ENCODE results near the gene FOCAD. TPM values are rescaled to one million over a fixed set of nuclear protein-coding genes. Genes with fewer than 3 reads are reported as not detected.

Gene FOCAD
- total RNA-seq = 10 to 100 TPM; 51.6 to 56.8 TPM
- polyA plus RNA-seq (2013, experiment 1 of 2) = 41.3 TPM
- 52.9 TPM for polyA plus RNA-seq (2013, experiment 2 of 2)
- long read RNA-seq, experiment 1, partial matches to known transcripts = 17 of 26 reads
- long read RNA-seq, experiment 1, other reads (novel, unspliced or antisense) = 9 of 26 reads
- long read RNA-seq, experiment 2, full-length matches to known transcripts = 7 of 90 reads
- long read RNA-seq, experiment 2, partial matches to known transcripts = 33 of 90 reads
- long read RNA-seq, experiment 2, other reads (novel, unspliced or antisense) = 50 of 90 reads
- long read RNA-seq, experiment 3, full-length matches to known transcripts = 13 of 167 reads
- long read RNA-seq, experiment 3, partial matches to known transcripts = 74 of 167 reads
- long read RNA-seq, experiment 3, other reads (novel, unspliced or antisense) = 80 of 167 reads
- long read RNA-seq, experiment 4, partial matches to known transcripts = 0 of 9 reads
- long read RNA-seq, experiment 4, other reads (novel, unspliced or antisense) = 9 of 9 reads

- Mint-ChIP-seq H3K36me3 (ENCODE audit: low read depth) (no peaks in the 10 kb centered on the region), H3K4me3 (peak within 1 kb of the TSS; percentile 73)
Observed at GRCh38 chr9:20684035-20684874, at the start of gene FOCAD. TSS of gene FOCAD (plus strand) at chr9:20684259. CDS start at chr9:20715354, 31,095 bp downstream.

GRCh38 chr9:20634895-20635294, 49.2 kb upstream of the FOCAD start:
- Mint-ChIP-seq H3K27me3 (ENCODE audit: insufficient read depth) (no peaks in the 10 kb centered on the region), H3K4me3 (no peak overlapping the region), H3K9me3 (no peaks in the 10 kb centered on the region), H3K27ac (no peak overlapping the region), H3K36me3 (ENCODE audit: low read depth) (no peaks in the 10 kb centered on the region), H3K4me1 (peaks cover 18% of the 10 kb centered on the region)
- no peak for TF ChIP-seq CTCF (conservative IDR thresholded peaks at IDR 0.05)
- H3K9ac ChIP-seq (ENCODE audit: extremely low read depth, low read length, poor library complexity, severe bottlenecking) = no peak overlapping the region
- no peaks in the 10 kb centered on the region for H3K27me3 ChIP-seq (ENCODE audit: control insufficient read depth, insufficient read depth, low read length, poor library complexity, severe bottlenecking)
- H3K9me3 ChIP-seq (ENCODE audit: control insufficient read depth, low read length) = no peaks in the 10 kb centered on the region
- DNase-seq = no peak
- no peak overlapping the region for H3K27ac ChIP-seq (ENCODE audit: low read depth, low read length)
- H3K36me3 ChIP-seq (ENCODE audit: control insufficient read depth, insufficient read depth, low read length) = no peaks in the 10 kb centered on the region
- WGBS, 2 experiments (ENCODE audit: insufficient coverage in 1 of 2, insufficient read length in 1 of 2) = 76 to 79% methylated on average over 4 of the region's 4 CpGs
- peaks cover 9% of the 10 kb centered on the region for H3K4me1 ChIP-seq (ENCODE audit: control insufficient read depth, insufficient read depth, low read length)
- no peak overlapping the region for H3K4me3 ChIP-seq (ENCODE audit: low read length)

More at GRCh38 chr9:20684035-20684874, at the start of gene FOCAD:
- 1 to 2% methylated on average over 14 to 78 of the region's 78 CpGs for WGBS, 2 experiments (ENCODE audit: insufficient coverage in 1 of 2, insufficient read length in 1 of 2)
- Mint-ChIP-seq H3K4me1 (peaks cover 17% of the 10 kb centered on the region), H3K27ac (peak within 1 kb of the TSS; percentile 90), H3K27me3 (ENCODE audit: insufficient read depth) (no peaks in the 10 kb centered on the region), H3K9me3 (no peaks in the 10 kb centered on the region)
- Histone ChIP-seq H3K9ac (ENCODE audit: extremely low read depth, low read length, poor library complexity, severe bottlenecking) (peak within 1 kb of the TSS; percentile 74), H3K36me3 (ENCODE audit: control insufficient read depth, insufficient read depth, low read length) (no peaks in the 10 kb centered on the region), H3K27ac (ENCODE audit: low read depth, low read length) (peak within 1 kb of the TSS; percentile 78), H3K27me3 (ENCODE audit: control insufficient read depth, insufficient read depth, low read length, poor library complexity, severe bottlenecking) (no peaks in the 10 kb centered on the region), H3K4me3 (ENCODE audit: low read length) (peak within 1 kb of the TSS; percentile 75), H3K4me1 (ENCODE audit: control insufficient read depth, insufficient read depth, low read length) (peaks cover 2% of the 10 kb centered on the region), H3K9me3 (ENCODE audit: control insufficient read depth, low read length) (no peaks in the 10 kb centered on the region)
- DNase-seq = peak; percentile 98
- peak; percentile 11 for TF ChIP-seq CTCF (conservative IDR thresholded peaks at IDR 0.05)

GRCh38 chr9:20636888-20637440, 47.1 kb upstream of the FOCAD start:
- Histone ChIP-seq H3K9ac (ENCODE audit: extremely low read depth, low read length, poor library complexity, severe bottlenecking) (no peak overlapping the region), H3K36me3 (ENCODE audit: control insufficient read depth, insufficient read depth, low read length) (no peaks in the 10 kb centered on the region), H3K4me3 (ENCODE audit: low read length) (peak overlapping the region; percentile 15), H3K27ac (ENCODE audit: low read depth, low read length) (no peak overlapping the region), H3K27me3 (ENCODE audit: control insufficient read depth, insufficient read depth, low read length, poor library complexity, severe bottlenecking) (no peaks in the 10 kb centered on the region), H3K9me3 (ENCODE audit: control insufficient read depth, low read length) (no peaks in the 10 kb centered on the region), H3K4me1 (ENCODE audit: control insufficient read depth, insufficient read depth, low read length) (peaks cover 11% of the 10 kb centered on the region)
- H3K9me3 Mint-ChIP-seq = no peaks in the 10 kb centered on the region
- WGBS, 2 experiments (ENCODE audit: insufficient coverage in 1 of 2, insufficient read length in 1 of 2) = 42 to 67% methylated on average over 1 to 3 of the region's 3 CpGs
- H3K27me3 Mint-ChIP-seq (ENCODE audit: insufficient read depth) = no peaks in the 10 kb centered on the region
- no peak overlapping the region for H3K27ac Mint-ChIP-seq
- TF ChIP-seq CTCF (conservative IDR thresholded peaks at IDR 0.05) = no peak
- peak; percentile 62 for DNase-seq
- peaks cover 19% of the 10 kb centered on the region for H3K4me1 Mint-ChIP-seq
- no peaks in the 10 kb centered on the region for H3K36me3 Mint-ChIP-seq (ENCODE audit: low read depth)
- H3K4me3 Mint-ChIP-seq = no peak overlapping the region
